Endothelial cell of umbilical vein (primary cell): ENCODE data around the gene LYPD4.

Experiments
- EZH2 ChIP-seq: IDR thresholded peaks from 2 replicates; pipeline ENCODE4 v1.6.1; 2012; ENCODE audit warnings: borderline replicate concordance, low read depth, mild to moderate bottlenecking, moderate library complexity, low read length, inconsistent platforms; ENCODE audit not compliant: severe bottlenecking
- POLR2AphosphoS5 ChIP-seq: IDR thresholded peaks from 2 replicates; pipeline ENCODE4 v1.6.1; 2012; ENCODE audit warnings: low read depth, mild to moderate bottlenecking, control low read depth, low read length, moderate library complexity; ENCODE audit not compliant: insufficient read depth
- TF ChIP-seq, protein P1 (sequence below), 2 donors: IDR thresholded peaks; 1 replicate in 1 of 2; 2 replicates in 1 of 2; pipeline ENCODE4 v1.5.1; 2011; ENCODE audit warnings: low read length in 2 of 2, mild to moderate bottlenecking in 2 of 2, moderate library complexity in 2 of 2, control low read depth in 1 of 2, inconsistent platforms in 1 of 2, low read depth in 1 of 2; ENCODE audit not compliant: insufficient read depth in 1 of 2; ENCODE audit errors: extremely low read depth in 1 of 2

DNA sequence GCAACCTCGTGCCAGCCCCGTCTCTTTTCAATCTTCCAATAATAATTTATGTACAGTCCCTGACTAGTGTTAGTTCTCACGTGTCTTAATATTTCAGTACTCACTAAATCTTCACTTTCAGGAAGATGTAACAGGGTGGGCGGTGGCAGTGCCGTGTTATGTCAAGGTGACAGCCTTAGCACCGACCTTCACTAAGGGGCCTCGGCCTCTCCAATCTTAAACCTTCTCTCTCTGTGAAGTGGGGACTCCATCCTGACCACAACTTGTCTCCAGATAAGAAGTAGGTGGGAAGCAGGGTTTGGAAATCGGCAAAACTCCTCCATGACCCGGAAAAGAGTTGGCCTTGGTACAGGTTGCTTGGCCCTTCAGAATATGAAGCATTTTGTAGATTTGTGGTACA lies 17.4 kb upstream of the LYPD4 start:
- TF ChIP-seq, protein P1, sequence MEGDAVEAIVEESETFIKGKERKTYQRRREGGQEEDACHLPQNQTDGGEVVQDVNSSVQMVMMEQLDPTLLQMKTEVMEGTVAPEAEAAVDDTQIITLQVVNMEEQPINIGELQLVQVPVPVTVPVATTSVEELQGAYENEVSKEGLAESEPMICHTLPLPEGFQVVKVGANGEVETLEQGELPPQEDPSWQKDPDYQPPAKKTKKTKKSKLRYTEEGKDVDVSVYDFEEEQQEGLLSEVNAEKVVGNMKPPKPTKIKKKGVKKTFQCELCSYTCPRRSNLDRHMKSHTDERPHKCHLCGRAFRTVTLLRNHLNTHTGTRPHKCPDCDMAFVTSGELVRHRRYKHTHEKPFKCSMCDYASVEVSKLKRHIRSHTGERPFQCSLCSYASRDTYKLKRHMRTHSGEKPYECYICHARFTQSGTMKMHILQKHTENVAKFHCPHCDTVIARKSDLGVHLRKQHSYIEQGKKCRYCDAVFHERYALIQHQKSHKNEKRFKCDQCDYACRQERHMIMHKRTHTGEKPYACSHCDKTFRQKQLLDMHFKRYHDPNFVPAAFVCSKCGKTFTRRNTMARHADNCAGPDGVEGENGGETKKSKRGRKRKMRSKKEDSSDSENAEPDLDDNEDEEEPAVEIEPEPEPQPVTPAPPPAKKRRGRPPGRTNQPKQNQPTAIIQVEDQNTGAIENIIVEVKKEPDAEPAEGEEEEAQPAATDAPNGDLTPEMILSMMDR (IDR thresholded peaks at IDR 0.05; ENCODE audit: extremely low read depth in 1 of 2, insufficient read depth in 1 of 2, low read depth in 1 of 2, low read length in 2 of 2): no peak
- TF ChIP-seq POLR2AphosphoS5: no peak
- no peak for TF ChIP-seq EZH2
